Naive thymus-derived CD4-positive, alpha-beta T cell (primary cell): ENCODE measurements around the gene TATDN2. TPM values are rescaled to one million over a fixed set of nuclear protein-coding genes. Genes with fewer than 3 reads are reported as not detected.

Source experiments
- ATAC-seq: fragments of 150-1000 bp; cut with Tn5 transposase; 2 replicates; pipeline ENCODE4 v1.10.0; 2021; ENCODE audit warnings: mild to moderate bottlenecking, moderate library complexity
- CTCF ChIA-PET: fragments of 350-600 bp; sonication (Branson Sonifier 250); formaldehyde crosslinking; loops from one replicate; lab custom pipeline; 2021; ENCODE audit warnings: antibody characterized with exemption; lab: Charles Lee
- POLR2A ChIA-PET: fragments of 350-600 bp; sonication (Branson Sonifier 250); formaldehyde crosslinking; loops from one replicate; lab custom pipeline; 2021; ENCODE audit warnings: antibody characterized with exemption, inconsistent platforms; lab: Charles Lee
- DNase-seq, 9 donors: peaks; one replicate each; pipeline versions ENCODE4 v3.0.0 to v3.0.0-alpha.2; 2020 to 2022; ENCODE audit warnings: mixed read lengths in 1 of 9
- H3K27ac ChIP-seq: one replicate; pipeline ENCODE4 v1.7.0; 2013; ENCODE audit warnings: mild to moderate bottlenecking, low read depth, low read length, moderate library complexity
- H3K27me3 ChIP-seq, 2 donors: one replicate each; pipeline ENCODE4 v1.7.0; 2013; ENCODE audit warnings: low read length in 2 of 2, mild to moderate bottlenecking in 2 of 2, moderate library complexity in 2 of 2; ENCODE audit not compliant: control insufficient read depth in 2 of 2, insufficient read depth in 2 of 2
- H3K36me3 ChIP-seq, 3 experiments: 1 replicate in 2 of 3; 2 replicates in 1 of 3; pipeline ENCODE4 v1.7.0; 2013; ENCODE audit warnings: low read length in 3 of 3, mild to moderate bottlenecking in 3 of 3, moderate library complexity in 1 of 3; ENCODE audit not compliant: insufficient read depth in 3 of 3, control insufficient read depth in 2 of 3
- H3K4me1 ChIP-seq, 2 donors: one replicate each; pipeline ENCODE4 v1.7.0; 2013; ENCODE audit warnings: low read length in 2 of 2, mild to moderate bottlenecking in 2 of 2, moderate library complexity in 1 of 2; ENCODE audit not compliant: control insufficient read depth in 2 of 2, insufficient read depth in 2 of 2
- H3K4me3 ChIP-seq: 2 replicates; pipeline ENCODE4 v1.7.0; 2013; ENCODE audit warnings: mild to moderate bottlenecking, low read length
- H3K9me3 ChIP-seq, 3 experiments: 1 replicate in 2 of 3; 2 replicates in 1 of 3; pipeline ENCODE4 v1.7.0; 2013; ENCODE audit warnings: low read length in 3 of 3; ENCODE audit not compliant: control insufficient read depth in 2 of 3
- H3K27ac Mint-ChIP-seq, 9 donors: one replicate each; pipeline ENCODE4 v1.8.0; 2020 to 2022; ENCODE audit warnings: mixed read lengths in 9 of 9, mild to moderate bottlenecking in 8 of 9, moderate library complexity in 5 of 9, inconsistent platforms in 2 of 9
- H3K27me3 Mint-ChIP-seq, 5 donors: one replicate each; pipeline ENCODE4 v1.8.0; 2021 to 2022; ENCODE audit warnings: mixed read lengths in 5 of 5, mild to moderate bottlenecking in 1 of 5
- H3K36me3 Mint-ChIP-seq, 5 donors: one replicate each; pipeline ENCODE4 v1.8.0; 2020 to 2022; ENCODE audit warnings: mixed read lengths in 5 of 5, mild to moderate bottlenecking in 3 of 5, inconsistent platforms in 1 of 5
- H3K4me1 Mint-ChIP-seq, 7 donors: one replicate each; pipeline ENCODE4 v1.8.0; 2020 to 2022; ENCODE audit warnings: mixed read lengths in 7 of 7, mild to moderate bottlenecking in 3 of 7, inconsistent platforms in 1 of 7
- H3K4me3 Mint-ChIP-seq, 10 donors: one replicate each; pipeline ENCODE4 v1.8.0; 2020 to 2022; ENCODE audit warnings: mild to moderate bottlenecking in 10 of 10, mixed read lengths in 10 of 10, moderate library complexity in 6 of 10, inconsistent platforms in 2 of 10
- H3K9me3 Mint-ChIP-seq, 11 donors: one replicate each; pipeline ENCODE4 v1.8.0; 2020 to 2022; ENCODE audit warnings: mixed read lengths in 11 of 11, mild to moderate bottlenecking in 4 of 11, inconsistent platforms in 1 of 11, moderate library complexity in 1 of 11
- intact Hi-C, 2 donors: fragments of 100-400 bp; cut with micrococcal nuclease; formaldehyde crosslinking; loops; one replicate each; pipeline ENCODE4 v1.15.1; 2023
- polyA plus RNA-seq, 2 donors: library from polyadenylated mRNA; unstranded; fragments of 300-500 nt; fragmentation: Illumina TruSeq; gene quantifications; one replicate each; pipeline ENCODE4 v1.2.3, GENCODE V29; 2021
- total RNA-seq, 6 experiments: library from RNA in 5 of 6; stranded (reverse) in 5 of 6; gene quantifications; 1 replicate in 5 of 6; 2 replicates in 1 of 6; pipeline ENCODE4 v1.2.3 and lab custom pipeline; 2021 to 2026

The TATDN2 gene
- total and polyA plus RNA-seq, 7 experiments from 2014 or later: 12.9 to 88.8 (median 68.7) TPM

- no peaks in the 10 kb centered on the region for H3K9me3 Mint-ChIP-seq
- Histone ChIP-seq H3K27ac (no peak overlapping the region), H3K4me1 (peaks cover 12 to 13% of the 10 kb centered on the region in 2 donors), H3K27me3 (no peaks in the 10 kb centered on the region), H3K36me3 (peaks cover 4 to 61% (median 5%) of the 10 kb centered on the region in 3 experiments), H3K9me3 (no peaks in the 10 kb centered on the region), H3K4me3 (no peak overlapping the region)
- H3K27me3 Mint-ChIP-seq: no peaks in the 10 kb centered on the region
- DNase-seq: no peak
- ATAC-seq: no peak
- H3K4me3 Mint-ChIP-seq: no peak overlapping the region
- ChIA-PET CTCF (interaction anchor here (0.6 to 1.0 kb wide), 3 partner anchors 20 to 110 kb away, joined by 3 read pairs; no protein-coding TSS in a partner anchor), POLR2A (interaction anchor here (1.2 kb wide), 1 partner anchor 10 kb away, joined by 3 read pairs; the partner anchor contains the start of gene GHRL)
- intact Hi-C loops: loop anchor here in 1 of 2 donors (10.0 kb wide), 1 partner anchor 779 kb away; no protein-coding TSS in a partner anchor
- H3K4me1 Mint-ChIP-seq: peaks cover 7 to 43% (median 28%) of the 10 kb centered on the region in 7 donors
- peak overlapping the region in 7 of 9 donors; percentile 28 to 88 (median 59) for H3K27ac Mint-ChIP-seq
- H3K36me3 Mint-ChIP-seq: peaks cover 0 to 39% (median 5%) of the 10 kb centered on the region in 5 donors
These were observed 35.4 kb downstream of the TATDN2 start for GRCh38 chr3:10283638-10284037.

GRCh38 chr3:10284496-10284895, 36.2 kb downstream of the TATDN2 start:
- H3K36me3 Mint-ChIP-seq: peaks cover 0 to 38% (median 5%) of the 10 kb centered on the region in 5 donors
- peak overlapping the region in 3 of 10 donors; percentile 11 to 60 (median 16) for H3K4me3 Mint-ChIP-seq
- peak; percentile 85 for ATAC-seq
- ChIA-PET CTCF (no interaction called here), POLR2A (no interaction called here)
- H3K27me3 ChIP-seq: no peaks in the 10 kb centered on the region
- no peaks in the 10 kb centered on the region for H3K27me3 Mint-ChIP-seq
- peaks cover 12 to 13% of the 10 kb centered on the region in 2 donors for H3K4me1 ChIP-seq
- no peaks in the 10 kb centered on the region for H3K9me3 ChIP-seq
- intact Hi-C loops: loop anchor here in 1 of 2 donors (10.0 kb wide), 1 partner anchor 780 kb away; no protein-coding TSS in a partner anchor
- no peak overlapping the region for H3K4me3 ChIP-seq
- peak in 4 of 9 donors; percentile 11 to 57 (median 30) for DNase-seq
- peaks cover 0 to 61% (median 4%) of the 10 kb centered on the region in 3 experiments for H3K36me3 ChIP-seq
- H3K9me3 Mint-ChIP-seq: no peaks in the 10 kb centered on the region
- peak overlapping the region; percentile 19 to 88 (median 71) for H3K27ac Mint-ChIP-seq
- H3K4me1 Mint-ChIP-seq: peaks cover 7 to 43% (median 28%) of the 10 kb centered on the region in 7 donors
- H3K27ac ChIP-seq: peak overlapping the region; percentile 35

- Mint-ChIP-seq H3K4me3 (peak overlapping the region in 1 of 10 donors; percentile 41), H3K27ac (peak overlapping the region; percentile 8 to 88 (median 47)), H3K9me3 (no peaks in the 10 kb centered on the region), H3K36me3 (peaks cover 0 to 29% (median 5%) of the 10 kb centered on the region in 5 donors), H3K4me1 (peaks cover 7 to 37% (median 27%) of the 10 kb centered on the region in 7 donors), H3K27me3 (no peaks in the 10 kb centered on the region)
- Histone ChIP-seq H3K27me3 (no peaks in the 10 kb centered on the region), H3K4me3 (no peak overlapping the region), H3K9me3 (no peaks in the 10 kb centered on the region), H3K27ac (no peak overlapping the region), H3K4me1 (peaks cover 12 to 13% of the 10 kb centered on the region in 2 donors), H3K36me3 (peaks cover 0 to 61% (median 4%) of the 10 kb centered on the region in 3 experiments)
- ChIA-PET CTCF (interaction anchor here (1.5 to 1.6 kb wide), 2 partner anchors 14 to 353 kb away, joined by 3 to 4 read pairs; no protein-coding TSS in a partner anchor), POLR2A (no interaction called here)
- intact Hi-C loops: loop anchor here in 1 of 2 donors (2.0 to 10.0 kb wide), 3 partner anchors 37 to 781 kb away; partner anchors contain the start of gene TATDN2
- ATAC-seq (no peak), DNase-seq (no peak)
These were observed 37.2 kb downstream of the TATDN2 start for GRCh38 chr3:10285272-10286132.

GRCh38 chr3:10286133-10286524, 37.9 kb downstream of the TATDN2 start:
- ATAC-seq: no peak
- POLR2A ChIA-PET: interaction anchor here (0.6 to 1.1 kb wide), 2 partner anchors 55 to 556 kb away, joined by 3 read pairs; no protein-coding TSS in a partner anchor
- H3K27ac ChIP-seq: no peak overlapping the region
- no peaks in the 10 kb centered on the region for H3K27me3 ChIP-seq
- no peak overlapping the region for H3K4me3 Mint-ChIP-seq
- peaks cover 0 to 24% (median 5%) of the 10 kb centered on the region in 5 donors for H3K36me3 Mint-ChIP-seq
- H3K27me3 Mint-ChIP-seq: no peaks in the 10 kb centered on the region
- peaks cover 7 to 37% (median 27%) of the 10 kb centered on the region in 7 donors for H3K4me1 Mint-ChIP-seq
- H3K9me3 Mint-ChIP-seq: no peaks in the 10 kb centered on the region
- no peak for DNase-seq
- no peaks in the 10 kb centered on the region for H3K9me3 ChIP-seq
- CTCF ChIA-PET: interaction anchor here (0.5 to 1.6 kb wide), 5 partner anchors 10 to 354 kb away, joined by 3 to 4 read pairs (median 3); no protein-coding TSS in a partner anchor
- H3K4me1 ChIP-seq: peaks cover 12 to 13% of the 10 kb centered on the region in 2 donors
- H3K27ac Mint-ChIP-seq: peak overlapping the region in 2 of 9 donors; percentile 22 to 46
- H3K36me3 ChIP-seq: peaks cover 0 to 61% (median 4%) of the 10 kb centered on the region in 3 experiments
- intact Hi-C loops: loop anchor here in 1 of 2 donors (2.0 to 10.0 kb wide), 3 partner anchors 37 to 781 kb away; partner anchors contain the start of gene TATDN2
- no peak overlapping the region for H3K4me3 ChIP-seq

GRCh38 chr3:10286596-10287295, 38.5 kb downstream of the TATDN2 start:
- DNase-seq (peak in 5 of 9 donors; percentile 37 to 74 (median 50)), ATAC-seq (peak; percentile 47)
- Histone ChIP-seq H3K36me3 (peaks cover 0 to 63% (median 4%) of the 10 kb centered on the region in 3 experiments), H3K27ac (no peak overlapping the region), H3K4me3 (no peak overlapping the region), H3K4me1 (peaks cover 12 to 13% of the 10 kb centered on the region in 2 donors), H3K9me3 (no peaks in the 10 kb centered on the region), H3K27me3 (no peaks in the 10 kb centered on the region)
- no peaks in the 10 kb centered on the region for H3K9me3 Mint-ChIP-seq
- no peaks in the 10 kb centered on the region for H3K27me3 Mint-ChIP-seq
- intact Hi-C loops: loop anchor here in 1 of 2 donors (1.0 to 10.0 kb wide), 5 partner anchors 38 to 782 kb away; partner anchors contain the start of genes CRELD1 and TATDN2
- no peak overlapping the region for H3K4me3 Mint-ChIP-seq
- H3K36me3 Mint-ChIP-seq: peaks cover 0 to 27% (median 5%) of the 10 kb centered on the region in 5 donors
- H3K27ac Mint-ChIP-seq: peak overlapping the region in 7 of 9 donors; percentile 12 to 75 (median 44)
- POLR2A ChIA-PET: interaction anchor here (0.6 to 1.4 kb wide), 3 partner anchors 56 to 556 kb away, joined by 3 to 9 read pairs (median 3); partner anchors contain the start of gene CRELD1
- peaks cover 7 to 39% (median 28%) of the 10 kb centered on the region in 7 donors for H3K4me1 Mint-ChIP-seq
- CTCF ChIA-PET: interaction anchor here (0.5 to 1.6 kb wide), 6 partner anchors 11 to 307 kb away, joined by 3 to 4 read pairs (median 3); no protein-coding TSS in a partner anchor
